Sigmoid colon (tissue), 4 donors: ENCODE results near the gene KDM4F.

Source experiments
- POLR2AphosphoS5 ChIP-seq, 4 donors: sonication (generic); formaldehyde crosslinking; IDR thresholded peaks; one replicate each; pipeline ENCODE4 v1.6.1; 2017; ENCODE audit warnings: antibody characterized with exemption in 4 of 4
- TF ChIP-seq, protein P1 (sequence below), 4 experiments: fragments of 450-650 bp in 3 of 4; fragments of 200-600 bp in 1 of 4; IDR thresholded peaks; one replicate each; pipeline ENCODE4 v1.5.1; 2016 to 2019; ENCODE audit warnings: antibody characterized with exemption in 4 of 4, mild to moderate bottlenecking in 3 of 4, moderate library complexity in 2 of 4

DNA sequence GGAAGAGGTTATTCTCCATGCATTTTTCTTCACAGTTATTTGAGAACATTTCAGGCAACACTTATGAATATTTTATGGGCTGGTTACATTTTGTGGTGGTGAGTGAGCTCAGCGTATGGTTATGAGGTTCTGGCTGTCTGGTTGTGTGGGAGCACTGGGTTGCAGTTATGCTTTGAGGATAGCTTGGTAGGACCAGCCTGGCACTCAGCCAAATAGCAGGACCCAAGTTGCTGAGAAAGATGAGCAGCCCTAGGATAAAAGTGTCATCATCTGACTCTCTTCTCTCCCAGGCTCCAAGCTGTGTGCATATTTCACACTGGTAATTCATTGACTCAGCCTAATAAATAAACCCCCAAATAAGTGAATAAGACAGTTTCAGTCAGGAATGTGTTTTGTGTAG, 9.4 kb downstream of the KDM4F start:
- TF ChIP-seq, protein P1, sequence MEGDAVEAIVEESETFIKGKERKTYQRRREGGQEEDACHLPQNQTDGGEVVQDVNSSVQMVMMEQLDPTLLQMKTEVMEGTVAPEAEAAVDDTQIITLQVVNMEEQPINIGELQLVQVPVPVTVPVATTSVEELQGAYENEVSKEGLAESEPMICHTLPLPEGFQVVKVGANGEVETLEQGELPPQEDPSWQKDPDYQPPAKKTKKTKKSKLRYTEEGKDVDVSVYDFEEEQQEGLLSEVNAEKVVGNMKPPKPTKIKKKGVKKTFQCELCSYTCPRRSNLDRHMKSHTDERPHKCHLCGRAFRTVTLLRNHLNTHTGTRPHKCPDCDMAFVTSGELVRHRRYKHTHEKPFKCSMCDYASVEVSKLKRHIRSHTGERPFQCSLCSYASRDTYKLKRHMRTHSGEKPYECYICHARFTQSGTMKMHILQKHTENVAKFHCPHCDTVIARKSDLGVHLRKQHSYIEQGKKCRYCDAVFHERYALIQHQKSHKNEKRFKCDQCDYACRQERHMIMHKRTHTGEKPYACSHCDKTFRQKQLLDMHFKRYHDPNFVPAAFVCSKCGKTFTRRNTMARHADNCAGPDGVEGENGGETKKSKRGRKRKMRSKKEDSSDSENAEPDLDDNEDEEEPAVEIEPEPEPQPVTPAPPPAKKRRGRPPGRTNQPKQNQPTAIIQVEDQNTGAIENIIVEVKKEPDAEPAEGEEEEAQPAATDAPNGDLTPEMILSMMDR (IDR thresholded peaks at IDR 0.05): no peak
- TF ChIP-seq POLR2AphosphoS5 (IDR thresholded peaks at IDR 0.05): no peak
